T47D (cell line): ENCODE data around the gene ACAN.

ENCODE experiments used
- DNase-seq, 2 experiments: peaks; one replicate each; pipeline versions ENCODE4 v3.0.0 to v3.0.0-alpha.2; 2011 to 2012; ENCODE audit warnings: low read depth in 1 of 2, low spot score in 1 of 2
- JUND ChIP-seq: IDR thresholded peaks from 2 replicates; pipeline ENCODE4 v1.6.1; 2012; ENCODE audit warnings: low read depth
- in situ Hi-C: cut with HindIII; loops from 2 replicates; pipeline ENCODE4 v1.10.0; 2016; ENCODE audit warnings: low sequenced_read_pairs, low pct_unique_long_range_greater_than_20kb

ACAN gene

DNA sequence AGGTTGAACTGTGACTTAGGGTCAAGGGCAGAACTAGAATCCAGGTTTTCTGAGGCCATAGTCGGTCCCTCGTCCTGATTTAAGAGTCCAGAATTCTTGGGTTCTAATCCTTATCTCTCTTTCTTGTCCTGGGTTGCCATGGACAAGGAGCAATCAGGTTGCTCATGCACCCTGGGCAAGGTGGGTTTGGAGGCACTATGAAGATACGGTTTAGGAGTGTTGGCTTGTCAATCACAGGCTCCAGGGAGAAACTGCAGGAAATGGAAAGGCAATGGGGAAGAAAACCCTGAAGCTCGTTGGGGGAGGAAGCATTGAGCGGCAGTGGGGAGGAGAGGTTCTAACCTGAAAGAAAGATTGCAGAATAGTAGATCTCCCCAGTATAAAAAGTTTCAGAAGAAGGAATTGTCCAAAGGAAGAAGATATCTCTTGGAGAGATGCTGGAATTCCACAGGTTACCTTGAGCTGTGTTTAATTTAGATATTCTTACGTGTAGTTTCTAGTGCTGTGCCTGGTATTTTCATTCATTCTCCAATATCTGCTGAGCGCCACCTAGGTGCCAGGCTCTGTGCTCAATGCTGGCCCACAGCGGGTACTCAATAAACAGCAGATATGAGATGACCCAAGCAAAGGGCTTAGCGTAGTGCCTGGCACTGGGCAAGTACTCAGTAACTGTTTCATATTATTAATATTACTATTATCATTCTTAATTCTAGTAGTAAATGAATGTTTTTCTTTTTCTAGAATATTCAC, 2.0 kb downstream of the ACAN start:
- in situ Hi-C loops, result no loop called here
- TF ChIP-seq JUND, result no peak
- peak; percentile 13 to 25 for DNase-seq

GRCh38 chr15:88810446-88810845, 7.2 kb downstream of the ACAN start:
- no peak for DNase-seq
- in situ Hi-C loops, result no loop called here
- TF ChIP-seq JUND, result no peak

DNA sequence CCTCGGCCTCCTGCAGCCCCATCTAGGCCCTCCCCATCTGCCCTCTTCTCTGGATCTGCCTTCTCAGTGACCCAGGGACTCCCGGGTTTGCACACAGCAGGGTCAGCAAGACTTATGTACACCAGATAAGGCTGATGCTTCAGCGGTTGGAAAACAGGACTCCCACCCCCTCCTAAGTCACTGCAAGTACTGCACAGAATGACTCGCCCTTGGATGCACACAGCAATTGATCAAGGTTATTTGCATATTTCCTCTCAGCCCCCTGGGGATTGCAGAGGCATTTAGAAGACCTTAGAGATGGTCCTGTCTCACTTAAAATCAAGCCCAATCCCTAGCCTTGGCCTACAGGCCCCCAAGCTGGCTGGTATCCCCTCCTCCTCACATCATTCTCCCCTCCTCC, 8.9 kb downstream of the ACAN start:
- TF ChIP-seq JUND, result no peak
- in situ Hi-C loops, result no loop called here
- DNase-seq, result no peak

DNA sequence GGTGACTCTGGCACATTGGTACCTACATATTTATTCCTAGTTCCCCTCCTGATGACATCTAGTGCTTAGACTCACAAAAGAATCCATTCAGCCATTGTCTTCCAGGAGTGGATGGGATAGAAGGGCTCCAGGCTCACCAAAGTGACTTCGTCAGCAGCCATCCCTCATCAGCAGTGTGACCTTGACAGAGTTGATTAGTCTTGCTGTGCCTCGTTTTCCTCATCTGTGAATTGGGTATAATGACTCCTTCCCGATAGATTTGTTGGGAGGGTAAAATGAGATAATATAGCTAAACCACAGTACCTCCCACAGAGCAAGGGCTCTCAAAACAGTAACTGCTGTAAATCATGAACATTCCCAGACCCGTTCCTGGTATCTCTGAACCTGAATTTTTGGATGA, 10.7 kb downstream of the ACAN start:
- in situ Hi-C loops, result no loop called here

DNA sequence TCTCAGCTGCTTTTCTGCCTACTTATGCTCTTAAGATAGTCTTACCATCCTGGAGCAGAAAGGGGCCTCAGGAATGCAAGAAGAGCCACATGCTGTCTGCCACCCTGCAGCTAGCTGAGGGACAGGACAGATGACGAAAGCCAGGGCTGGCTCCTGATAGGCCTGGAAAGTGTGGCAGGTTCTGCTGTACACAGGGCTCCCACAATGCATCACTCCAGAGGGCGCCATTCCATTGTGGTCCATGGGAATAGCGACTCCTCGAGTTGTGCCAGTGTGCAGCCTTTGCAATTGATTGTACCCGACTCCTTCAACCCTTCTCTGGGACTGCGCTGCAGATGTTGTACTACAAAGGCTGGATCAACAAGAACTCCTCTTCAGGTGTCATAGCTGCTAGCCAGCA, 11.2 kb downstream of the ACAN start:
- TF ChIP-seq JUND, result no peak
- in situ Hi-C loops, result no loop called here
- no peak for DNase-seq

More for the DNA sequence above, 10.7 kb downstream of the ACAN start:
- DNase-seq, result no peak
- no peak for TF ChIP-seq JUND

DNA sequence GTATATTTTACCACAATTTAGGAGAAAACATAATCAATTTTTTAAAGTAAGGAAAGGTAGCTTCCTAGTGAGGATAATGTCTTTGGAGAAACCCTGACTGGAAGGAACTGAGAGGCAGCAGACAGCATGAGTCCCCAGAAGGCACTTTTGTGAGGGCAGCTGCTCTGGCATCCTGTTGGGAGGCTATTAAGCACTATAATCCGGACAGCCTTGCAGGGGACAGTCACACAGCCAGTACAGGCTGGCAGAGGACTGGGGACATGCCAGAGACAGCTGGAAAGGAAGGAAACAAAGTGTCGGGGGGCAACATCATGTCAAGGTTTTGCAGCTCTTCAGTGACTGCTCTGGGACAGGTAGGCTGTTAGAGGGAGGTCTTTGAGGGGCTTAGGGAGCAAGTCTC, 15.7 kb downstream of the ACAN start:
- TF ChIP-seq JUND, result no peak
- no peak for DNase-seq
- in situ Hi-C loops, result no loop called here

DNA sequence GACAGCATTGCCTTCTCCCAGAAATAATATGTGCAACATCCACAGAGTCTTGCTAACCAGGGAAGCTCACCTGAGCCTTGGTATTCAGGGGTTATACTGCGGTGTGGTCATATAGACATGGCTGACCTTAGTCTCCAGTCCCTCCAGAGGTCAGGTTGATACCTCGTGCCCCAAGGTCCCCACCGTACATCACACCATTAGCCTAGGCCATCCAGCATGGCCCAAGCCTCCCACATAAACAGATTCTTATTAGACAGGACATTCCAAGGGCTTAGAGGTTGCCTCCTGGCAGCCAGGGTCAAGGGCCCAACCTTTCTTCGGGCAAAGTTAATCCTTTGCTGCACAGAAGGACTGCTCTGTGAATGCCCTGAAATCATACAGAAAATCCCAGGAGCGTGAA, 18.8 kb downstream of the ACAN start:
- in situ Hi-C loops, result no loop called here

DNA sequence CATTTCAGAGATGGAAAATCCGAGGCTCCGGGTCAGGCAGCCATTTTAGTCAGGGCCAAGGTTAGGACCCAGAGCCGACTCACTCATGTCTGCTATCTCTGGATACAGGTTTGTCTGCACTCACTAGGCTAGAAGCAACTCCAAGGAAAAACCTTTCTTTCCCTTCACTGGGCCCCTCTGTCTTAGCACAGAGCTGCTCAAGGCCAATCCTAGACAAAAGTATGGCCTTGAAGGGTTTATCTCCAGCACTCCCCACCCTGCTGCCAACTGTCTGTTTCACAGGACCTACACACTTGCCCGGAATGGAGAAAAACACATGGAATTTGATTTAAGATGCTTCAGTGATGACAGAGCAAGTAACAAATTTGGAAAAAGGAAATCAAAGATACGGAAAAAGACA, 25.6 kb downstream of the ACAN start:
- no peak for TF ChIP-seq JUND
- in situ Hi-C loops, result no loop called here

More for the DNA sequence above, 18.8 kb downstream of the ACAN start:
- no peak for TF ChIP-seq JUND
- DNase-seq, result no peak

DNA sequence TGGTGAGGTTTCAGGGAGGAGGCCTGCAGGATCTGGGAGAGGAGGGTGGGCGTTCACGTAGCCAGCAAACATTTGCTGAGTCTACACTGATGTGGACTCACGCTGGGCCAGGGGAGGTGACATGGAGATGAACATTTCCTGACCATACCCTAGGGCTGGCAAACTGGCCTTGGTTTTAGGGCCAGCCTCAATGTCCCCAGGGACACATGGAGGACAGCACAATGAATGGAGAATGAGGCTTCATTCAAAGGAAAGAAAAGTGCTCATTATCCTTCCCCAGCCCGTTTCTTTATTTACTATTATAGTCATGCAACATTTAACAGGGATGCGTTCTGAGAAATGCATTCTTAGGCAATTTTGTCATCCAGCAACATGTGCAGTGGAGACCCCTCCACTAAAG, 26.8 kb downstream of the ACAN start:
- in situ Hi-C loops, result no loop called here
- DNase-seq, result no peak
- no peak for TF ChIP-seq JUND

More for the DNA sequence above, 25.6 kb downstream of the ACAN start:
- DNase-seq, result no peak

- DNase-seq, result no peak
- TF ChIP-seq JUND, result no peak
- in situ Hi-C loops, result no loop called here
Measured at GRCh38 chr15:88832820-88833730, 29.8 kb downstream of the ACAN start.

DNA sequence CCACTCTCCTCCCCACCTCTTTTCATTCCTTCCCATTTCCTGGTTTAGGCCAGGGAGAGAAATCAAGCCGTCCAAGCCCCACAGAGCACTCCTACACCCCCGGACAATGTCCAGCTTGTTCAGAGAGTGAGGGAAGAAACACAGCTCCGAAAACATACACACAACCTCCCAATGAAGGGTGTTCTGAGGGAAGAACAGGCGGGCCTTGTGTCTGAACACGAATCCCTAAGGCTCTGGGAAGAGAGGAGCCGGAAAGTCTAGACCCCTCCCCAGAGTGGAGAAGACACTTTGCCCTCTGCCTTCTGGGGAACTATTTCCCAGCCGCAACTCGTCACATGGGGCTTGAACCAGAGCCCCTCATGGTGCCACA, 30.5 kb downstream of the ACAN start:
- in situ Hi-C loops, result no loop called here
- DNase-seq, result no peak
- no peak for TF ChIP-seq JUND

DNA sequence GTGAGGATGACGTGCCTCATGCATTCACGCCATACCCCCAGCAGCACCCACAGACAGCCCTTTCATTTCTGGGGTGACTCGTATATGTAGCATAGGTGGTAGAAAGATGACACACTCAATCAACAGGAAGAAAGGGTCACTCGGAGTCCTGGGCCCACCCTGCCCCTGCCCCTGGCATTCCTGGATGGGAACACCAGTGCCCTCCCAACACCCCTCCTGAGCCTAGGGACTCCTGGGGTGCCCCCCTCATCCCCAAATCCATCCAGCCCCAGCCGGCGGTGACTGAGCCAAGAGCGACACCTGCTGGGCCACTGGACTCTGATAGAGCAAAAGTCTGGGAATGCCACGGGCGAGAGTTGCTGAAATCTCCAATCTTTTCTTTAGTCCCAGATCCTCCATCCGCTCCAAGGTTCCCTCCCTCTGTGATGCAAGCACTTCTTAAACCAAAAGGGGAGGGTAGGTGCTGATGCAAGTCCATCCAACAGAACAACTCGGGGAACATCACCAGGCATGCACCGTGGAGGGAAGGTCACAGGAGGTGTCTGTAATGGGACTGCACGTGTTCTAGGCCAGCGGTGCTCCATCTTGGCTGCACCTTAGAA, 31.1 kb downstream of the ACAN start:
- peak; percentile 23 to 40 for DNase-seq
- in situ Hi-C loops, result no loop called here

GRCh38 chr15:88835119-88835518, 31.9 kb downstream of the ACAN start:
- no peak for DNase-seq
- TF ChIP-seq JUND, result no peak
- in situ Hi-C loops, result no loop called here

More for the DNA sequence above, 31.1 kb downstream of the ACAN start:
- TF ChIP-seq JUND, result no peak
